Measurements from ENCODE around the gene CDK4.

GRCh38 chr12:57751432-57751787 lies 700 bp downstream of the CDK4 start:
- no peak for TF ChIP-seq CTCF (IDR thresholded peaks at IDR 0.05)
- TF ChIP-seq POLR2A (IDR thresholded peaks at IDR 0.05), result no peak

All from thyroid gland (tissue), 4 donors.